Measurements from ENCODE around the gene ADCY1. TPM values are rescaled to one million over a fixed set of nuclear protein-coding genes. Genes with fewer than 3 reads are reported as not detected.

ADCY1 gene
- total RNA-seq, 4 donors from 2014 or later = under 0.01 to 1.5 (median 0.18) TPM

DNA sequence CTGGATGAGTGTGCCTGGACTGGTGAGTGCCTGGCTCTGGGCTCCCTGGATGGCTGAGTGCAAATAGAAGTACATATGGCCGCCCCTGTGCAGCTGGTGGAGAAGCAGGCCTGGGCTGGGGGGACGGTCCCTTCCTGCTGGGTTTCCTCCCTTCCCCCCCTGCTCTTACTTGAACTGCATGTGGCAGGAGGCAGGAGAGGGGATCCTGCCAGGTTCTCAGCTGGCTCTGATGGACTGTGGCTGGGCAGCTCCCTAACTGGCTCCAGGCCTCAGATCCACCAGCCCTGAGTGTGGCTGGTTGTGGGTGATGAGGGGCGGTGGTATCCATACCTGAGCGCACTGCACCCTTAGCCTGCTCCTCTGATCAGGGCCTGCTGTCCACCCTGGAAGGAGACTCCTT is 26.9 kb downstream of the ADCY1 start:
- Histone ChIP-seq H3K4me3 (no peak overlapping the region), H3K27me3 (no peaks in the 10 kb centered on the region), H3K9me3 (no peaks in the 10 kb centered on the region), H3K27ac (no peak overlapping the region), H3K36me3 (no peaks in the 10 kb centered on the region), H3K4me1 (no peaks in the 10 kb centered on the region)
- TF ChIP-seq POLR2A (IDR thresholded peaks at IDR 0.05) = no peak
- TF ChIP-seq, protein P1, sequence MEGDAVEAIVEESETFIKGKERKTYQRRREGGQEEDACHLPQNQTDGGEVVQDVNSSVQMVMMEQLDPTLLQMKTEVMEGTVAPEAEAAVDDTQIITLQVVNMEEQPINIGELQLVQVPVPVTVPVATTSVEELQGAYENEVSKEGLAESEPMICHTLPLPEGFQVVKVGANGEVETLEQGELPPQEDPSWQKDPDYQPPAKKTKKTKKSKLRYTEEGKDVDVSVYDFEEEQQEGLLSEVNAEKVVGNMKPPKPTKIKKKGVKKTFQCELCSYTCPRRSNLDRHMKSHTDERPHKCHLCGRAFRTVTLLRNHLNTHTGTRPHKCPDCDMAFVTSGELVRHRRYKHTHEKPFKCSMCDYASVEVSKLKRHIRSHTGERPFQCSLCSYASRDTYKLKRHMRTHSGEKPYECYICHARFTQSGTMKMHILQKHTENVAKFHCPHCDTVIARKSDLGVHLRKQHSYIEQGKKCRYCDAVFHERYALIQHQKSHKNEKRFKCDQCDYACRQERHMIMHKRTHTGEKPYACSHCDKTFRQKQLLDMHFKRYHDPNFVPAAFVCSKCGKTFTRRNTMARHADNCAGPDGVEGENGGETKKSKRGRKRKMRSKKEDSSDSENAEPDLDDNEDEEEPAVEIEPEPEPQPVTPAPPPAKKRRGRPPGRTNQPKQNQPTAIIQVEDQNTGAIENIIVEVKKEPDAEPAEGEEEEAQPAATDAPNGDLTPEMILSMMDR (IDR thresholded peaks at IDR 0.05) = no peak
- DNase-seq = peak in 1 of 3 donors; percentile 14

DNA sequence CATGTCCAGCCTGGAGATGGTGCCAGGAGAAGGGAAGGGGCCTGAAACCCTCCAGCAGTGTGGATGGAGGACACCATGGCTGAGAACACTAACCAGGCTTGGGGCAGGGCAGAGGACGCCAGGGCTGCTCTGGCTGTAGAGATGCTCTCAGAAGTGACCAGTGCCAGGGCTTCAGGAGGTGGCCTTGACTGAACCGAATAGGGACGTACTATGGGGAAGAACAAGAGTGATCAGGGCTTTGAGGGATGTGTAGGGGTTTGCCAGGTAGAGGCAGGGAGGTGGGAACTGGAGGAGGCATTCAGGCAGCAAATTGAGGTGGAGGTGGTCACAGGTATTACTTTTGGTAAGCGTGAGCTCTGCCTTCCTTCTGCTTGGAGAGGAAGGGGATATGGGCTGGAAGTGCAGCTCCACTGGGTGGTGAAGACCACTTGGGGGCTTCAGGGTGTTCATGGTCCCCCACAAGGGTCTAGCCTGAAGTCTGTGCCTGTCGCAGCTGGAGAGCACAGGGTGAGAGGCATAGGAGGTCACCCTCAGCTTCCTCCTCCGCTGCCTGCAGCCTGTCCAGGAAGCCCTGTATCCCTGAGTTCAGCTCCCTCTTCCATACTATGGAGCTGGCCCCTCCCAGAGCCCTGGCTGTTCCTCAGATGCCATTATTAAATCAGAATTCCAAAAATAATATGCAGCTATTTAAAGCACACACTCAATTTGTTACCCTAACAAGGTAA is 27.8 kb downstream of the ADCY1 start:
- H3K9me3 ChIP-seq = no peaks in the 10 kb centered on the region
- H3K4me3 ChIP-seq = no peak overlapping the region
- H3K27ac ChIP-seq = no peak overlapping the region
- DNase-seq = no peak
- H3K27me3 ChIP-seq = no peaks in the 10 kb centered on the region
- no peaks in the 10 kb centered on the region for H3K4me1 ChIP-seq
- TF ChIP-seq, protein P1 (IDR thresholded peaks at IDR 0.05) = no peak
- TF ChIP-seq POLR2A (IDR thresholded peaks at IDR 0.05) = no peak
- no peaks in the 10 kb centered on the region for H3K36me3 ChIP-seq

DNA sequence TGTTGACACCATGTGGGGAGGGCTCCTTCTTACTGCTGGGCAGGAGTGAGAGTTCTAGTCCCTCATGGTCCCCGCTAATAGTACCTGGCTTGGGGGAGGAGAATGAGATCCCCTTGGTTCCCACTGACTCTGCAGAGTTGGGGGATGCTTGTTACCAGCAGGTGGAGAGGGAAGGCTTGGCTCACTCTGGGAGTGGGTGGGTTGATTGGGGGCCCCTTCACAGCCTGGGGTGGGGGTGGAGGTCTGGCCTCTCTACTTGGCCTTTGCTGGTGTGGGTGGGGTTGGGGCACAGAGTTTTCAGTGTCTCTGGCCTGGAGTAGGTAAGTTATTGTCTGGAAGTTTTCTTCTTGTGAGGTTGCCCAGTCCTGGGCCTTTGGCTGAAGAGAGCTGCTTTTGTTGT is 31.9 kb downstream of the ADCY1 start:
- no peak for TF ChIP-seq POLR2A (IDR thresholded peaks at IDR 0.05)
- TF ChIP-seq, protein P1 (IDR thresholded peaks at IDR 0.05) = no peak
- DNase-seq = no peak
- no peaks in the 10 kb centered on the region for H3K27me3 ChIP-seq
- H3K4me3 ChIP-seq = no peak overlapping the region
- no peak overlapping the region for H3K27ac ChIP-seq
- H3K36me3 ChIP-seq = no peaks in the 10 kb centered on the region
- H3K9me3 ChIP-seq = no peaks in the 10 kb centered on the region
- no peaks in the 10 kb centered on the region for H3K4me1 ChIP-seq

DNA sequence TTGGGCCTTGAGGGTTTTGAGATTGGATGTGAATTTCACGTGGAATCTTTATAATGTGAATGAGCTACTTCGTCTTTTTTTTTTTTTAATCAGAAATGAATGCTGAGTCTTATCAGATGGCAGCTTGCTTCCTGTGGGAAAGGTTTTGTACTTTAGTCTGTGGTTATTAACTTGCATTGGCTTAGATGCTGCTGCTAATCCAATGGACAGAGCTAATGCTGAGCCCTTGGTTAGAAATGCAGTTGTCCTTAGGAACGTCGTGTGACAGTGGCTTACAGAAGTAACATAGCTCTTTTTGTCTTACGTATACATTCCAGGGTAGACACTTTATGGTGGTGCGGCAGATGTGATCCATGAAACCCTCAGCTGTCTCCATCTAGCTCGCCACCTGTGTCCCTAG is 32.8 kb downstream of the ADCY1 start:
- H3K27ac ChIP-seq = no peak overlapping the region

DNA sequence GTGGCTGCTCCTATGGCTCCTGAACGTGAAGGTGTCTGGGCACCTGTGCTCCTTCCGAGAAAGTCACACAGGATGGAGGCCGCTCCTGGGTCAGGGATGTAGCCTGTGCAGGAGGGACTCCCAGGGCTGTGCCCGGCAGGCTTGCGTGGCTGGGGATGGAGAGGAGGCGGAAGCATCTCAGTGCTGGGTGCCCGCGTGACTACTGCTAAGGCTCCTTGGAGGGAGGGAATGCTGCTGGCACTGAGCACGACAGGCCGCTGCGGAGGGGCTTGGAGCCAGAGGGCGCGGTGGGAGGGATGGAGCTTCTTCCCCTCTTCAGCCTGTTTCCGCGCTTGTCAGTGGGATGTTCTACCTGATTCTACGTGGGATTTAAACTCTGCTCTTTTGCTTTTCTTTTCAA is 35.0 kb downstream of the ADCY1 start:
- Histone ChIP-seq H3K4me1 (no peaks in the 10 kb centered on the region), H3K9me3 (no peaks in the 10 kb centered on the region), H3K36me3 (no peaks in the 10 kb centered on the region), H3K27me3 (no peaks in the 10 kb centered on the region), H3K27ac (no peak overlapping the region), H3K4me3 (no peak overlapping the region)
- no peak for TF ChIP-seq POLR2A (IDR thresholded peaks at IDR 0.05)
- TF ChIP-seq, protein P1 (IDR thresholded peaks at IDR 0.05) = no peak
- DNase-seq = no peak

More for the DNA sequence above, 32.8 kb downstream of the ADCY1 start:
- TF ChIP-seq POLR2A (IDR thresholded peaks at IDR 0.05) = no peak
- TF ChIP-seq, protein P1 (IDR thresholded peaks at IDR 0.05) = no peak
- Histone ChIP-seq H3K4me1 (no peaks in the 10 kb centered on the region), H3K9me3 (no peaks in the 10 kb centered on the region), H3K27me3 (no peaks in the 10 kb centered on the region), H3K4me3 (no peak overlapping the region), H3K36me3 (no peaks in the 10 kb centered on the region)
- no peak for DNase-seq

Data from Peyer's patch (tissue), 4 donors.